WI38 (cell line): ENCODE results near the gene ARHGEF11.

Experiments
- H3K4me3 ChIP-seq: 2 replicates; pipeline ENCODE4 v1.5.1; 2011; ENCODE audit warnings: low read depth, mild to moderate bottlenecking, control low read depth, low read length
- CTCF ChIP-seq: IDR thresholded peaks from 2 replicates; pipeline ENCODE4 v1.5.1; 2012; ENCODE audit warnings: low read depth, mild to moderate bottlenecking, control low read depth, low read length

ARHGEF11 gene

GRCh38 chr1:156905651-156906050 is 139.9 kb downstream of the ARHGEF11 start:
- H3K4me3 ChIP-seq, result no peak overlapping the region
- no peak for TF ChIP-seq CTCF

DNA sequence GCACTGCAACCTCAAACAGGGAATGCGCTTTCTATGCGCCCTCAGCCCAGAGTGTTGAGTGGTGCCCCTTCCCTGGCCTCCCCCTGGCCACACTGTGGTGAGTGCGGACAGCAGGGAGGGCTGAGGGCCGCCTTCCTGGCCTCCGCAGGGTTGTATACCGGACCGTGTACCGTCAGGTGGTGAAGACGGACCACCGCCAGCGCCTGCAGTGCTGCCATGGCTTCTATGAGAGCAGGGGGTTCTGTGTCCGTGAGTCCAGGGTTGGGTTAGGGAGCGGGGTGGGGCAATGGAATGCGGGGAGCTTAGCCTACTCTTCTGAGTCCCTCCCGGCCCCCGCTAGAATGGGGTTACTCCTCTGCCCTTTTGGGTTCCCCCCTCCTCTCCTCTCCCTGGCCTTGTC is 140.4 kb downstream of the ARHGEF11 start:
- H3K4me3 ChIP-seq, result no peak overlapping the region
- no peak for TF ChIP-seq CTCF

- no peak for TF ChIP-seq CTCF
- H3K4me3 ChIP-seq, result no peak overlapping the region
These were observed 141.2 kb downstream of the ARHGEF11 start for GRCh38 chr1:156904187-156904959.

DNA sequence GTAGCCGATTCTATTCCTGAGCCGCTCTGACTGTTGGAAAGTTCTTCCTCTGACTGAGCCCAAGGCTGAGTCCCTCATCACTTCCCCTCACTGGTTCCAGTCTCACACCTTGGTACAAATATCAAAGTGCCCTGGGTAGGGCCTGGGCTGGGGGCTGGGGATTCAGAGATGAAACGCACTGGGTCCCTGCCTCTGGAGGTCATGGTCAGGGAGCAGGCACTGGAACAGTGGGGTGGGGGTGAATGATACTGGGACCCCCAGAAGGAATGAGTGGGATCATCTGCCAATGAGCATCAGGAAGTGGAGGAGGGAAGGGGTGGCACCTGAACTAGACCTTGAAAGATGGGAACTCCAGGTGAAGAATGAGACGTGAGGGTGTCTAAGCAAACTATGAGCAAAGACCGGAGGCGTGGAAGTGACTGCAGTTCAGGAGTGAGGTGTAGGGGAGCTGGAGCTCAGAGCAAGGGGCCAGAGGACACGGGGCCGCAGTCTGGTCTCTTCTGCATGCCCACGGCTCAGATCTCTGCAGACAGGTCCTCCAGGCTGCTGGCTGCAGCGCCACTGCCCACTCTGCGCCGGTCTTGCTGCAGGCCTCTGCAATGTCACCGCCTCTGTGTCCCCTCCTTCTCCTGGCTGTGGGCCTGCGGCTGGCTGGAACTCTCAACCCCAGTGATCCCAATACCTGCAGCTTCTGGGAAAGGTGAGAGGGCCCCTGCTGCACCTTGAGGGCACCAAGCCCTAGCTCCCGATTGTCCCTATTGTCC is 142.0 kb downstream of the ARHGEF11 start:
- TF ChIP-seq CTCF, result no peak
- no peak overlapping the region for H3K4me3 ChIP-seq

DNA sequence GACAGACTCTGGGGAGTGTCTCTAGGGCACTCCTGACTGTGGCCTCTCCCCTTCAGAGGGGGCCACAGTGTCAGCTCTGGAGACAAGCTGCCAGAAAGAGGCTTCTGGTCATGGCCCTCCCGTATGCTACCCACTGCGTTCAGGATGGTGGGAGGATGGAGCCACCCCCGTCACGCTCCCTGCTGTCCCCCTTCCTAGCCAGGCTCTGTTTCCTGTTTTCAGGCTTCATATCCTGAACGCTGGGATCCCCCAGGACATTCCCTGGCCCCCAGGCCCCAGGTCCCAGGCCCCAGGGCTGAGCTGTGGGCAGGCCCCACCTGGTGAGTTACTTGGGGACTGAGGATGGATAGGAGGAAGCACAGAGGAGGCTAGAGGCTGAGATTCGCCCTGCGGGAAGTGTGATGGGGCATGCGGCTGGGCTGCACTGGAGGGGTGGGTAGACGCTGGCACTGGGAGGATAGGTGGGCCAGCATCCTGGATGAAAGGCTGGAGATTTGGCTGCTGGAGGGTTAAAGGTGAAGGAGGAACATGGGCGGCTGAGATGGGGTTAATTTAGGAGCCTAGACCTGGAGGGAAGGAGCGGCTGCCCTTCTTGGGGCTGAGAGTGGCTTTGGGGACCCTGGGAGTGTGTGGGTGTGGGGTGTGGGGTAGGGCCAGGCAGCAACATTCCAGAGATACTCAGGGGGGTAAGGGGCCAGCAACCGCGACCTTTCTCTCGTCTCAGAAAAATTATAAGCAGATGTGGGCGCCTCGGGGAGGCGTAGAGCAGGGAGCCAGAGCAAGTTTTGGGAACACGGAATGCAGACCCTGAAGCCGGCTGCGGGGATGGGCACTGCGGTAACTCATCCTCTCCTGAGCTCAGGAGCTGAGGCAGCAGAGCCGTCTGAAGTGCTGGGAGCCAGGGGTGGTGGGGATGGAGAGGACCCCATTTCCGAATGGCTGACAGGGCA is 143.3 kb downstream of the ARHGEF11 start:
- H3K4me3 ChIP-seq, result no peak overlapping the region
- TF ChIP-seq CTCF, result no peak

DNA sequence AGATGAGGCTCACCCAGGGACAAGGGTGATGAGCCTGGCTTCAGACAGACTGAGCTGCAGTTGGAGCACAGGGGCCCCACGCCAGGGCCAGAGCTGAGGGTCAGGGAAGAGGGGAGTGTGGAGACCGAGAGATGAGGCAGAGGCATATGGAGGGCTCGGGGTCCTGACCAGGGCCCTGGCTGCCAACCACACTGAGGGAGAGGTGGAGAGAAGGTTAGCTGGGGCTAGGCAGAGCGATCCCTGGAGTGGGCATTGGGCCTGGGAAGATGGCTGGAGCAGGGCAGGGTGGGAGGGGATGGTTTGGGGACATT is 144.0 kb downstream of the ARHGEF11 start:
- no peak for TF ChIP-seq CTCF
- no peak overlapping the region for H3K4me3 ChIP-seq
